Measurements from ENCODE around the gene PLOD1. TPM values are rescaled to one million over a fixed set of nuclear protein-coding genes. Genes with fewer than 3 reads are reported as not detected.
"Not testable (repeated sequence)": the region's sequence is repeated elsewhere in the genome, so short reads cannot be mapped to it uniquely, and the experiment has no call there.

PLOD1 gene
- polyA plus RNA-seq, 3 donors = 46.7 to 71.4 (median 47.0) TPM

GRCh38 chr1:11930571-11931445 lies 3.7 kb upstream of the PLOD1 start:
- H3K27ac ChIP-seq (ENCODE audit: low read depth, low read length) = no peak overlapping the region
- WGBS, 3 donors = 25 to 56% (median 29%) methylated on average over 7 of the region's 7 CpGs

GRCh38 chr1:11931845-11932244 lies 2.7 kb upstream of the PLOD1 start:
- H3K27ac ChIP-seq (ENCODE audit: low read depth, low read length) = no peak overlapping the region
- 92 to 96% (median 93%) methylated on average over 10 of the region's 10 CpGs for WGBS, 3 donors

GRCh38 chr1:11935057-11935412 lies 518 bp downstream of the PLOD1 start:
- WGBS, 3 donors = 5 to 14% (median 8%) methylated on average over 2 of the region's 2 CpGs

GRCh38 chr1:11935733-11936132 lies 1.2 kb downstream of the PLOD1 start:
- not testable (repeated sequence) for H3K27ac ChIP-seq (ENCODE audit: low read depth, low read length)
- WGBS, 3 donors = 93 to 97% (median 95%) methylated on average over 10 of the region's 10 CpGs

More at GRCh38 chr1:11935057-11935412, 518 bp downstream of the PLOD1 start:
- no peak overlapping the region for H3K27ac ChIP-seq (ENCODE audit: low read depth, low read length)

GRCh38 chr1:11938722-11939526 lies 4.4 kb downstream of the PLOD1 start:
- 51 to 71% (median 60%) methylated on average over 15 of the region's 15 CpGs for WGBS, 3 donors
- no peak overlapping the region for H3K27ac ChIP-seq (ENCODE audit: low read depth, low read length)

- not testable (repeated sequence) for H3K27ac ChIP-seq (ENCODE audit: low read depth, low read length)
- WGBS, 3 donors = 94 to 97% (median 97%) methylated on average over 7 of the region's 7 CpGs
Observed at GRCh38 chr1:11939794-11940193, 5.3 kb downstream of the PLOD1 start.

GRCh38 chr1:11940260-11940921 lies 5.9 kb downstream of the PLOD1 start:
- no peak overlapping the region for H3K27ac ChIP-seq (ENCODE audit: low read depth, low read length)
- WGBS, 3 donors = 70 to 83% (median 78%) methylated on average over 9 of the region's 9 CpGs

GRCh38 chr1:11942280-11942679 lies 7.8 kb downstream of the PLOD1 start:
- no peak overlapping the region for H3K27ac ChIP-seq (ENCODE audit: low read depth, low read length)
- 88 to 92% (median 90%) methylated on average over 4 of the region's 4 CpGs for WGBS, 3 donors

GRCh38 chr1:11943619-11944018 lies 9.1 kb downstream of the PLOD1 start:
- H3K27ac ChIP-seq (ENCODE audit: low read depth, low read length) = no peak overlapping the region
- 85 to 91% (median 87%) methylated on average over 4 of the region's 4 CpGs for WGBS, 3 donors

- WGBS, 3 donors = 69 to 82% (median 73%) methylated on average over 12 of the region's 12 CpGs
- no peak overlapping the region for H3K27ac ChIP-seq (ENCODE audit: low read depth, low read length)
Observed at GRCh38 chr1:11944358-11944931, 9.9 kb downstream of the PLOD1 start.

- 77 to 98% (median 78%) methylated on average over 3 of the region's 3 CpGs for WGBS, 3 donors
- no peak overlapping the region for H3K27ac ChIP-seq (ENCODE audit: low read depth, low read length)
Observed at GRCh38 chr1:11946647-11947046, 12.1 kb downstream of the PLOD1 start.

GRCh38 chr1:11948822-11949458 lies 14.4 kb downstream of the PLOD1 start:
- no peak overlapping the region for H3K27ac ChIP-seq (ENCODE audit: low read depth, low read length)
- 88 to 92% (median 89%) methylated on average over 6 of the region's 6 CpGs for WGBS, 3 donors

- 89 to 98% (median 91%) methylated on average over 2 of the region's 2 CpGs for WGBS, 3 donors
- no peak overlapping the region for H3K27ac ChIP-seq (ENCODE audit: low read depth, low read length)
Observed at GRCh38 chr1:11951901-11952300, 17.4 kb downstream of the PLOD1 start.

GRCh38 chr1:11952455-11953109 lies 18.1 kb downstream of the PLOD1 start:
- 82 to 90% (median 87%) methylated on average over 11 of the region's 11 CpGs for WGBS, 3 donors
- no peak overlapping the region for H3K27ac ChIP-seq (ENCODE audit: low read depth, low read length)

GRCh38 chr1:11955221-11955620 lies 20.7 kb downstream of the PLOD1 start:
- 69 to 92% (median 79%) methylated on average over 6 of the region's 6 CpGs for WGBS, 3 donors
- no peak overlapping the region for H3K27ac ChIP-seq (ENCODE audit: low read depth, low read length)

- WGBS, 3 donors = 82 to 93% (median 89%) methylated on average over 5 of the region's 5 CpGs
- no peak overlapping the region for H3K27ac ChIP-seq (ENCODE audit: low read depth, low read length)
Observed at GRCh38 chr1:11957398-11957797, 22.9 kb downstream of the PLOD1 start.

- WGBS, 3 donors = 92 to 94% (median 93%) methylated on average over 12 of the region's 12 CpGs
Observed at GRCh38 chr1:11957897-11958296, 23.4 kb downstream of the PLOD1 start.

GRCh38 chr1:11960276-11960675 lies 25.8 kb downstream of the PLOD1 start:
- WGBS, 3 donors = 88 to 94% (median 88%) methylated on average over 5 of the region's 5 CpGs

More at GRCh38 chr1:11957897-11958296, 23.4 kb downstream of the PLOD1 start:
- no peak overlapping the region for H3K27ac ChIP-seq (ENCODE audit: low read depth, low read length)

More at GRCh38 chr1:11960276-11960675, 25.8 kb downstream of the PLOD1 start:
- H3K27ac ChIP-seq (ENCODE audit: low read depth, low read length) = no peak overlapping the region

Data from adipose tissue (tissue), 3 donors.